Stimulated activated CD4-positive, alpha-beta T cell treated with anti-CD3 and anti-CD28 coated beads, Interleukin-2, amount 100 ng/mL, for 4 hours (primary cell): ENCODE data around the gene PRXL2A.
A peak's percentile ranks its signal among the peaks of the same experiment; 100 is the strongest.

Experiments
- DNase-seq: peaks from one replicate; pipeline ENCODE4 v3.0.0-alpha.2; 2020; ENCODE audit warnings: low read depth

PRXL2A gene

DNA sequence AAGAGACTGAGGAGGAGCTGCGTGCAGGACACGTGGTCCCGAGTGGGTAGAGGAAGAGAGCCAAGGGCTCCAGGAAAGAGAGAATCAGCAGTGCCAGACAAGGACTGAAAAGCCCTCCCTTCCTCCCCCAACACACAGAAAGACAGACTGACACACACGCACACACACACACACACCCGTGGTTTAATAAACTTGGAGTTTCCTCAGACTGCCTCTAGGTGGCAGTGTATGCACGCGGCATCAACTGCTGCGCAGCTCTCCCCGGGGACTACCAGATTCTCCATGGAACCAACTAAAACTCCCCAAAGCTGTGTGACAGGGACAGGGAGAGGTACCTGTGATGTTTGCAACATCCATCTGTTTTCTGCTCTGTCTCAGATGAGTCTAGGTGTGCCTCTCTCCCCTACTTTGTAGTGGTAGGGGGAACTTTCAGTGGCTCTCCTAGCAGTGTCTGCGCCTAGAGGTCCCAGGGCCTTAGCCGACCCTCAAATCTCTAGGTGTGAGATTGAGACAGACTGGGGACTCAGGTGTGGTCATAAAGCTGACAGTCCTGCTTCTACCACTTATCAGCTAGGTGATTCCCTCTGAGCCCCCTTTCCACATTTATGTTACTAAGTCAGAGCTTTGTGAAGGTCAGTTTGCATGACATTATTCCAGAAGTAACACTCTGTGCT, 36.4 kb downstream of the PRXL2A start:
- DNase-seq, result peak; percentile 67

- no peak for DNase-seq
Measured at GRCh38 chr10:80447436-80448190, 39.3 kb downstream of the PRXL2A start.

- no peak for DNase-seq
Measured at GRCh38 chr10:80448209-80448942, 40.0 kb downstream of the PRXL2A start.

DNA sequence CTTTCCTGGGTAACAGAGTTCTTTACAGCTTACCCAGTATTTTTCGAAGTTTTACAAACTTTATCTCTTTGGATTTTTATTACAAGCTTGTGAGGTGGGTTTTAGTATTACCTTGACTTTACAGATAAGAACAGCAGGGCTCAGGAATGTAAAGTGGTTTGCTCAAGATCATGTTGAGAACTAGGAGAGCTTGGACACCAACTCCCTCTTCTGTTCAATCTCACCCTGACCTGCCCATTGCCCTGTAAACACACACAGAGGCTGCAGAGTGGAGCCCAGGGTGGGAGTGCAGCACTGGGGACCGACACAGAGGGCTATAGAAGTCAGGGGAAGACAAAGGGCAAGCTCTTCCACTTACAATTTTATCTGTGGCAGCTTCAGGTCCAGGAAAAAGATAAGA, 41.2 kb downstream of the PRXL2A start:
- no peak for DNase-seq

DNA sequence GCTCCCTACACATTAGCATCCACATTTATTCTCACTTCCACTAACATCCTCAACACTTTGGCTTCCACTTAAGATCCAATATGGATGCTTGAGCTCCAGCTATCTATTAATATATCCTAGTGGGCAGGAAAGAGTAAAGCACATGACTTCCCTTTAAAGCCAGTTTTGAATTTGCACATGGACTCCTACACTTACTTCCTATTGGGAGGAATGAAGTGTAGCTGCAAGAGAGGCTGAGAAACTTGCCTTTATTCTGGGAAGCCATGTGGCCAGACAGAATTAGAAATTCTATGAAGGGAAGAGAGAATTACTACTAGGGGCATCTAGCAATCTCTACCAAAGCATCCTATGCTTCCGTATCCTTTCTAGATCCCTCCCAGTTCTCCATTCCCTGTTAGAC, 42.8 kb downstream of the PRXL2A start:
- DNase-seq, result no peak

GRCh38 chr10:80452069-80452468, 43.7 kb downstream of the PRXL2A start:
- DNase-seq, result no peak

DNA sequence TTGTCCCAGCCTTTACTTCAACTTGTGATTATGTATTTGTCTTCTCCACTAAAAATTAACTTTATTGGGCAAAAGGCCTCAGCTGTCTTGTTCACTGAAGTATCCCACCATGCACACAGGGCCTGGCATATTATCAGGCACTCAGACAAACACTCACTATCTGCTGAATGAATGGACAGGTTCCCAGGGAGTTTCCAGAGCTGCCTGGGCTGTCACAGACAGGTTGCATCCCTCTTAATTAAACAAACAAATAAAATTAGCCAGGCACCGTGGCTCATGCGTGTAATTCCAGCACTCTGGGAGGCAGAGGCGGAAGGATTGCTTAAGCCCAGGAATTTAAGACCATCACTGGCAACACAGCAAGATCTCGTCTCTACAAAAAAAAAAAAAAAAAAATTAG, 44.3 kb downstream of the PRXL2A start:
- no peak for DNase-seq

DNA sequence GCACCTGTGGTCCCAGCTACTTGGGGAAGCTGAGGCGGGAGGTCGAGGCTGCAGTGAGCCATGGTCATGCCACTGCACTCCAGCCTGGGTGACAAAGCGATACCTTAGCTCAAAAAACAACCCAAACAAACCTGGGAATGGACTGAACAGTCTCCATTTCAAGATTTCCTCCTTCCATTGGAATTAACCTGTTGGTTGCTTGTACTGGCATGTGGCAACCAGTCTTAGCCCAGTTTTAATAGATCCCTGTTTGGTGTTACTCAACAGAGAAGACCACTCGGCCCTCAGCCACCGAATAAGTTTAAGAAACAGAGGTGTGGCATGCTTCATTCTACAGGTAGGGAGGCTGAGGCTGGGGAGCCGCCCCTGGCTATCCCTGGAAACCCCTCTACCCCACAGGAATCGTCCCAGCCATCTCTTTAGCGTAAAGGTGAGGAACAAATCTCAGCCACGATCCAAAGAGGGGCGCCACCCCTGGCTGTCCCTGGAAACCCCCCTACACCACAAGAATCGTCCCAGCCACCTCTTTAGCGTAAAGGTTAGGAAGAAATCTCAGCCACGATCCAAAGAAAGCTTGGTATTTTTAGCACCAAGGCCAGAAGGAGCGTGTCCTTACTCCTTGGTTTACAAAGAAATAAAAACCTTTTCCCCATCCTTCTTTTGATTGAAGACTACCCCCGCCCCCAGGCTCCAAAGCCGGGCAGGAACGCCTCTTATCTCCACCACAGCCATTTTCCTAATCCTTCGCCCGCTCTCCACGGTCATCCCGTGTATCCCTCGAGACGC, 44.9 kb downstream of the PRXL2A start:
- no peak for DNase-seq

GRCh38 chr10:80453842-80454512, 45.6 kb downstream of the PRXL2A start, which contains the start of gene TSPAN14:
TSPAN14 (plus strand) TSS chr10:80454310; CDS start chr10:80489234, 34,924 bp downstream.
- peak; percentile 55 for DNase-seq

GRCh38 chr10:80454513-80455460, 46.4 kb downstream of the PRXL2A start:
- no peak for DNase-seq

GRCh38 chr10:80455461-80456349, 47.4 kb downstream of the PRXL2A start:
- DNase-seq, result no peak

DNA sequence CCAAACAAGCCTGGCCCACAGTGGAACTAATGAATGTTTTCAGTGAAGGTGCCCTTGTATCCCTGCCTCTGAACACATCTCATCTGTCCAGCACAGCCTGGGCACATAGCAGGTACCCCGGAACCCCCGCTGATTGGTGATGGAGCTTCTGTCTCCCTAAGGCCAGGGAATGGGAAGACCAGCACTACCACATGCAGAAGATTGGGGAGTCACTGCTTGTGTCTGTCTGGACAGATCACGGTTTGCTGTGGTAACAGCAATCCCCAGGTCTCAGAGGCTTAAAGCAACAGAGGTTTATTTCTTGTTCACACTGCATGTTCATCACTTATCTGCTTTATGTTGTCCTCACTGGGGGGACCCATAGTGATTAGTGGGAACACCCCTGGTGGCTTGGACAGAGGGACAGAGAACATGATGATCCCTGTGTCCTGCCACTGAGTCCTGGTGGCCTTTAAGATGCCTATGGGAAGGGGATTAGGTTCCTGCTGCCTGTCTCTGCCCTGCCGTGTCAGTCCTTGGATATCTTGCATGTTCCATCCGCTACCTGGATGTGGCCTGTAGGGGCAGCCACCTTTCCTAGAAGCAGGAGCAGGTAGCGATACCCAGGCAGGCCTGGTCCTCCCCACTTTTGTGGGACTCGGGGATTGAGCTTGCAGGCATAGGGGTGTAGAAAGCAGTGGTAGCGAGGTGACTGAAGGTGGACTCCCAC, 49.4 kb downstream of the PRXL2A start:
- DNase-seq, result no peak

DNA sequence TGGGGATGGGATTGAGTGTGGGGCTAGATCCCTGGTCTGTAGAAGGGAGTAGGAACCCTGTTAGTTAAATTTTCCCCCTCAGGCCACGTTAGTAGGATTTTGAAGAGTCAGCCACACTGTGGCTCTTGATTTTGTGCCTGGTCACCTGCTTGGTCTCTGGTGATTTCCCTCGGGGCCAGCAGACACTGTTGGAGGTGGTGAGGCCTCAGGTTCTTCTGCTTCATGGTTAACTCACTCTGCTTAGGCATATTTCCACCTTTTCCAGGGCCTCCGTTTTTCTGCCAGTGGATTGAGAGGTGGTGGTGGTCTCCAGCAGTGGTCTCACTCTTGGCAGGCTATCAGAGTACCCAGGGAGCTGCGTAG, 49.9 kb downstream of the PRXL2A start:
- no peak for DNase-seq

- DNase-seq, result no peak
Measured at GRCh38 chr10:80458638-80459037, 50.3 kb downstream of the PRXL2A start.

GRCh38 chr10:80459047-80459865, 50.9 kb downstream of the PRXL2A start:
- peak; percentile 47 for DNase-seq

- no peak for DNase-seq
Measured at GRCh38 chr10:80460399-80461207, 52.3 kb downstream of the PRXL2A start.
